Measurements from ENCODE around the gene ARHGAP42. TPM values are rescaled to one million over a fixed set of nuclear protein-coding genes. Genes with fewer than 3 reads are reported as not detected.
A peak's percentile ranks its signal among the peaks of the same experiment; 100 is the strongest.

Gene ARHGAP42
- total and polyA plus RNA-seq, 8 donors: 2.3 to 119 (median 39.3) TPM

- H3K9me3 ChIP-seq: no peaks in the 10 kb centered on the region
- DNase-seq: peak; percentile 42 to 47
- H3K36me3 ChIP-seq: no peaks in the 10 kb centered on the region
- H3K27ac ChIP-seq: peak overlapping the region; percentile 58 to 80 (median 75)
- intact Hi-C loops (cut with DNase I; ENCODE audit: low total_unique reads): no loop called here
- 27 to 43% (median 32%) methylated on average over 5 of the region's 5 CpGs for WGBS, 5 donors
- H3K4me3 ChIP-seq: no peak overlapping the region
- H3K4me1 ChIP-seq: peaks cover 0 to 59% (median 16%) of the 10 kb centered on the region in 4 donors
- H3K27me3 ChIP-seq: no peaks in the 10 kb centered on the region
- TF ChIP-seq POLR2A (IDR thresholded peaks at IDR 0.05): no peak
- peak in 2 of 3 donors; percentile 40 to 67 for TF ChIP-seq POLR2AphosphoS5 (IDR thresholded peaks at IDR 0.05)
These were observed 98.3 kb downstream of the ARHGAP42 start for GRCh38 chr11:100785148-100785983.

GRCh38 chr11:100788561-100789295 is 101.6 kb downstream of the ARHGAP42 start:
- no peak for DNase-seq
- no peak for TF ChIP-seq EP300 (IDR thresholded peaks at IDR 0.05)
- Histone ChIP-seq H3K27ac (peak overlapping the region in 1 of 5 donors; percentile 52), H3K9me3 (no peaks in the 10 kb centered on the region), H3K4me1 (peaks cover 0 to 66% (median 23%) of the 10 kb centered on the region in 4 donors), H3K36me3 (no peaks in the 10 kb centered on the region), H3K4me3 (no peak overlapping the region), H3K27me3 (no peaks in the 10 kb centered on the region)
- 48 to 79% (median 65%) methylated on average over 1 of the region's 1 CpG for WGBS, 5 donors
- intact Hi-C loops (cut with DNase I; ENCODE audit: low total_unique reads): no loop called here

GRCh38 chr11:100789500-100789899 is 102.4 kb downstream of the ARHGAP42 start:
- peaks cover 0 to 58% (median 23%) of the 10 kb centered on the region in 4 donors for H3K4me1 ChIP-seq
- no peak overlapping the region for H3K4me3 ChIP-seq
- intact Hi-C loops (cut with DNase I; ENCODE audit: low total_unique reads): no loop called here
- peak in 1 of 2 donors; percentile 58 for DNase-seq
- no peaks in the 10 kb centered on the region for H3K27me3 ChIP-seq
- TF ChIP-seq CTCF (IDR thresholded peaks at IDR 0.05) (no peak), POLR2AphosphoS5 (IDR thresholded peaks at IDR 0.05) (peak; percentile 16 to 74 (median 41))
- H3K27ac ChIP-seq: peak overlapping the region in 1 of 5 donors; percentile 52
- no peaks in the 10 kb centered on the region for H3K9me3 ChIP-seq
- 76 to 86% (median 81%) methylated on average over 6 of the region's 6 CpGs for WGBS, 5 donors
- no peaks in the 10 kb centered on the region for H3K36me3 ChIP-seq

- 61 to 80% (median 70%) methylated on average over 2 of the region's 2 CpGs for WGBS, 5 donors
- Histone ChIP-seq H3K27me3 (no peaks in the 10 kb centered on the region), H3K36me3 (no peaks in the 10 kb centered on the region), H3K27ac (peak overlapping the region in 1 of 5 donors; percentile 52), H3K9me3 (no peaks in the 10 kb centered on the region), H3K4me3 (no peak overlapping the region), H3K4me1 (peaks cover 0 to 52% (median 21%) of the 10 kb centered on the region in 4 donors)
- no peak for DNase-seq
- intact Hi-C loops (cut with DNase I; ENCODE audit: low total_unique reads): no loop called here
- no peak for TF ChIP-seq CTCF (IDR thresholded peaks at IDR 0.05)
- TF ChIP-seq POLR2AphosphoS5 (IDR thresholded peaks at IDR 0.05): no peak
- no peak for TF ChIP-seq POLR2A (IDR thresholded peaks at IDR 0.05)
- no peak for TF ChIP-seq EP300 (IDR thresholded peaks at IDR 0.05)
These were observed 103.0 kb downstream of the ARHGAP42 start for GRCh38 chr11:100790073-100790472.

GRCh38 chr11:100791103-100791502 is 104.0 kb downstream of the ARHGAP42 start:
- no peaks in the 10 kb centered on the region for H3K36me3 ChIP-seq
- no peak for TF ChIP-seq EP300 (IDR thresholded peaks at IDR 0.05)
- TF ChIP-seq POLR2A (IDR thresholded peaks at IDR 0.05): no peak
- no peak for TF ChIP-seq CTCF (IDR thresholded peaks at IDR 0.05)
- no peak for TF ChIP-seq POLR2AphosphoS5 (IDR thresholded peaks at IDR 0.05)
- intact Hi-C loops (cut with DNase I; ENCODE audit: low total_unique reads): no loop called here
- H3K4me3 ChIP-seq: no peak overlapping the region
- no peak for DNase-seq
- H3K4me1 ChIP-seq: peaks cover 0 to 42% (median 14%) of the 10 kb centered on the region in 4 donors
- no peaks in the 10 kb centered on the region for H3K9me3 ChIP-seq
- no peaks in the 10 kb centered on the region for H3K27me3 ChIP-seq
- H3K27ac ChIP-seq: peak overlapping the region in 1 of 5 donors; percentile 45

All from stomach (tissue), 9 donors.